Tibial nerve (tissue), 3 donors: ENCODE results near the gene ZNF777.

Source experiments
- CTCF ChIP-seq, 5 experiments: fragments of 200-600 bp in 3 of 5; fragments of 450-650 bp in 2 of 5; sonication (generic) in 3 of 5; IDR thresholded peaks; one replicate each; pipeline ENCODE4 v1.5.1; 2016 to 2019; ENCODE audit warnings: antibody characterized with exemption in 5 of 5, mild to moderate bottlenecking in 3 of 5, moderate library complexity in 2 of 5
- POLR2A ChIP-seq, 2 donors: fragments of 450-650 bp; IDR thresholded peaks; one replicate each; pipeline ENCODE4 v1.6.1; 2017; ENCODE audit warnings: antibody characterized with exemption in 2 of 2, mild to moderate bottlenecking in 2 of 2, moderate library complexity in 2 of 2

- TF ChIP-seq CTCF (IDR thresholded peaks at IDR 0.05) (no peak), POLR2A (IDR thresholded peaks at IDR 0.05) (no peak)
Observed at GRCh38 chr7:149432121-149432691, 28.7 kb downstream of the ZNF777 start.
